Stimulated activated naive B cell treated with anti-CD40 and anti-IgM and Interleukin-4, amounts not matched to agents 10 μg/mL and 1 μg/mL and 100 μg/mL, for 72 hours (primary cell): ENCODE results near the gene SLC25A18.
"Not testable (repeated sequence)": the region's sequence is repeated elsewhere in the genome, so short reads cannot be mapped to it uniquely, and the experiment has no call there.

Source experiments
- ATAC-seq, 2 donors: fragments of 150-1000 bp; cut with Tn5 transposase; replicated peaks; 2 replicates each; pipeline ENCODE4 v1.10.0; 2021; ENCODE audit warnings: moderate library complexity in 1 of 2
- DNase-seq: peaks from one replicate; pipeline ENCODE4 v3.0.0; 2021
- H3K27ac Mint-ChIP-seq: one replicate; pipeline ENCODE4 v1.8.0; 2022; ENCODE audit warnings: mild to moderate bottlenecking, mixed read lengths
- H3K27me3 Mint-ChIP-seq, 2 donors: one replicate each; pipeline ENCODE4 v1.8.0; 2022; ENCODE audit warnings: mixed read lengths in 2 of 2
- H3K36me3 Mint-ChIP-seq, 2 donors: one replicate each; pipeline ENCODE4 v1.8.0; 2022; ENCODE audit warnings: mixed read lengths in 2 of 2, mild to moderate bottlenecking in 1 of 2
- H3K4me1 Mint-ChIP-seq, 2 donors: one replicate each; pipeline ENCODE4 v1.8.0; 2022; ENCODE audit warnings: mixed read lengths in 2 of 2, mild to moderate bottlenecking in 1 of 2
- H3K4me3 Mint-ChIP-seq, 2 donors: one replicate each; pipeline ENCODE4 v1.8.0; 2022; ENCODE audit warnings: mild to moderate bottlenecking in 2 of 2, mixed read lengths in 2 of 2, moderate library complexity in 1 of 2
- H3K9me3 Mint-ChIP-seq, 2 donors: one replicate each; pipeline ENCODE4 v1.8.0; 2022; ENCODE audit warnings: mixed read lengths in 2 of 2, mild to moderate bottlenecking in 1 of 2

The SLC25A18 gene, protein sequence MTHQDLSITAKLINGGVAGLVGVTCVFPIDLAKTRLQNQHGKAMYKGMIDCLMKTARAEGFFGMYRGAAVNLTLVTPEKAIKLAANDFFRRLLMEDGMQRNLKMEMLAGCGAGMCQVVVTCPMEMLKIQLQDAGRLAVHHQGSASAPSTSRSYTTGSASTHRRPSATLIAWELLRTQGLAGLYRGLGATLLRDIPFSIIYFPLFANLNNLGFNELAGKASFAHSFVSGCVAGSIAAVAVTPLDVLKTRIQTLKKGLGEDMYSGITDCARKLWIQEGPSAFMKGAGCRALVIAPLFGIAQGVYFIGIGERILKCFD

DNA sequence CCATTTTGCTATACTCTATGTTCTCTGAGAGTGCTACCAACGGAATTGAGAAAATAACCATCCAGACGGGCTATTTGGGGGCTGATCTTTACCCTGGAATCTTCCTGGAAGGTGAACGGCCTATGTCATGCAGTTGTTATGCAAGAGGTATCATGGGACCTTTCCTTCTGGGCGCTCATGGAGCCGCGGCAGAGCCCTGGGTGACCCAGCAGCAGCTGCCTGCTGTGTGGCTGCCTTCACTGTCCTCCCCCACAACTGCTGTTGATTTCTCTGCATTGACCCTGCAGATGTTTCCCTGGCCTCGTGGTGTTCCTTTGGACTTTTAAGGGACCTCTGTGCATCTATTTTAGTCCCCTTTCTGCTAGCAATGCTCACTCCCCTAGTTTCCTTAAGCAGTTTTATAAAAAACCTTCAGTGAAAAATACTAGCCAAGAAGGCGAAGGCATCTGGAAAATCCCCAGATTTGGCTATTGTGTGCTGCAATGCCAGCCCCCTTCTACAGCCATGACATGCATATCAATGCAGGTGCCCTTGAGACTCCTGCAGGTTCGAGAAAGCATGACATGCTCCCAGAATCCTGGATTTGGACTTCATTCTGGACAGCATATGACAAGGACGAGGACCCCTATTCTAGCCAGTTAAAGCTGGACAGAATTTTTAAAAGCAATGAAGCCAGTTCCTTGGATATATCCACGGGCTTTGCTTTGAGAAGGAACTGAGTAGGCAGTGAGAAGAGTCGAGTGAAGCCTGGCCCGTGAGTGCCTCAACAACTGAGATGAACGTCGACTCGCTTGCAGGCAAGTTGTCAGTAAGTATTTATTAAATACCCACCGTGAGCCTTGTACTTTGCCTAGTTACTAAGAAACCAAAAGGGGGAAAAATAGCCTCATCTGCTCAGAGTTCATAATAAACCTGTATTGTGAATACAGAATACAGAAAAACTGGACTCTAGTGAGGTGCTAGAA, at the start of gene SLC25A18:
SLC25A18 (plus strand) TSS at position 593 of the 965 bp plus-strand sequence. CDS start 16,447 bp downstream, outside the sequence.
- DNase-seq (no peak), ATAC-seq (no peak)
- Mint-ChIP-seq H3K27ac (no peak within 1 kb of the TSS), H3K4me1 (no peaks in the 10 kb centered on the region), H3K4me3 (no peak within 1 kb of the TSS), H3K36me3 (no peaks in the 10 kb centered on the region), H3K27me3 (peaks cover 0 to 10% of the 10 kb centered on the region in 2 donors), H3K9me3 (no peaks in the 10 kb centered on the region)

DNA sequence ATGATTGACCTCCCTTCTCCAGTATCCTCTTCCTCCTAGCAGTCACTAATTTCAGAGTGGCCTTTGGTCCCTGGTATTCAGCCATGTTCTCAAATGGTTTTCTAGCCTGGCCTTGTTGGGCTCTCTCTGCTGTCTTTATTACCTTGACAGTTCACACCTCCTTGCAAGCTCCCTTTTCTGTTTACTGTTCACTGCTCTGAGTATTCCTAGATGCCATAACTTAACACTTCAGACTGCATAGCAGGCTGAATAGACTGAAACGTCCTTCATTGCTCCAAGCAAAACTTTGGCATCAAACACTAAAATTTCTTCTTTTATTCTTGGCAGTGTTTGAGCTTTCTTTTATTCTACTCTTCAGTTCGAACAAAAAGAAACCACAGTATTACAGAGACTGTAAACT, 49.7 kb upstream of the SLC25A18 start:
- Mint-ChIP-seq H3K27me3 (no peaks in the 10 kb centered on the region), H3K27ac (no peak overlapping the region), H3K36me3 (no peaks in the 10 kb centered on the region), H3K9me3 (no peaks in the 10 kb centered on the region), H3K4me3 (no peak overlapping the region), H3K4me1 (peaks cover 0 to 3% of the 10 kb centered on the region in 2 donors)
- DNase-seq: no peak
- ATAC-seq: no peak

DNA sequence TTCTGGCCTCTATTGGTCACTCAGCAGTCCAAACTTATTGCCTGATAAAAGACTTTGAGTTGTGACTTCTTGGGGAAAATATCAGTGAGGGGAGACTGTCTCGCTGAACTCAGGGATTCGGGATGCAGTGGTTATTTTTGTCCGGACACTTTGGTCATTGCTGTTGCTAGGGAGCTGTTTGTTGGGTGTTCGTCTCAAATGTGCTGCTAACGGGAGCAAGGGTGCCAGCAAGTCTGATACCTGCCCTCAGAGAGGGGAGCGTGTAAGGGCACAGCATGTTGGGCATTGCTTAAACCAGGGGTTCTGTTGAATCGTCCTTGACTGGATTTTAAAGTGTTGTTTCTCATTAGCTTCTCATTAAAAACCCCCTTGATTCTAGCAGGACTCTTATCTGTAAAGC, 49.2 kb upstream of the SLC25A18 start:
- Mint-ChIP-seq H3K27ac (peak overlapping the region; percentile 44), H3K9me3 (no peaks in the 10 kb centered on the region), H3K36me3 (no peaks in the 10 kb centered on the region), H3K27me3 (no peaks in the 10 kb centered on the region), H3K4me3 (no peak overlapping the region), H3K4me1 (peaks cover 0 to 3% of the 10 kb centered on the region in 2 donors)
- no peak for ATAC-seq
- no peak for DNase-seq

DNA sequence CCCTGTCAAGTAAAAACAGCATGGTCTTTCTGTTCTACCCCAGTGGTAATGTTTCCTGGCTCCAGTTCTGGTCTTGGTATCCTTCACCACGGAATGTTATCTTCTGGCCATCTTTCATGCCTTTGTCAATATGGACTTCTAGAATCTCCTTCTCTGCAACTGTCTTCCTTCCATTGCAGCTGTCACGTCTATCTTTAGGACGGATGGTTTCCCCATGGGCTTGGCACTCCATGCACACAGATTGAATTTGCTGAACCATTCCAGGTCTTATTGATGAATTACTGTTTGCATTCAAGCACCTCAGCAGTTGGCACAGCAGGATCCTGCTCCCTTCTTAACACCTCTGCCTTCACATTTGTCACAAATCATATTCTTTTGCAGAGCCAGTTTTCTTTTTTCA, 44.9 kb upstream of the SLC25A18 start:
- no peaks in the 10 kb centered on the region for H3K9me3 Mint-ChIP-seq
- ATAC-seq (no peak), DNase-seq (no peak)
- no peak overlapping the region for H3K4me3 Mint-ChIP-seq
- H3K27ac Mint-ChIP-seq: no peak overlapping the region
- no peaks in the 10 kb centered on the region for H3K36me3 Mint-ChIP-seq
- no peaks in the 10 kb centered on the region for H3K27me3 Mint-ChIP-seq
- H3K4me1 Mint-ChIP-seq: peaks cover 0 to 3% of the 10 kb centered on the region in 2 donors

DNA sequence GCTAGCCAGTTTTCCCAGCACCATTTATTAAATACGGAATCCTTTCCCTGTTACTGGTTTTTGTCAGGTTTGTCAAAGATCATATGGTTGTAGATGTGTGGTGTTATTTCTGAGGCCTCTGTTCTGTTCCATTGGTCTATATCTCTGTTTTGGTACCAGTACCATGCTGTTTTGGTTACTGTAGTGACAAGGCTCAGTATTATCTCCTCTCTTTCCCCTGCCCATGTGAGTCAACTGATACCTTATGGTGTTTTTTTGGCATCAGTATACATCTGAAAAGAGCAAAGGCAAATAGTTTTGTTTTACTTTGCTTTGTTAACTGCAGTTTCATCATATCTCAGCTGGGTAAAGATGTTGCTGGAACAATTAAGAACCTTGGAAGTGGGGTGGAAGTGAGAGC, 41.3 kb upstream of the SLC25A18 start:
- not testable (repeated sequence) for H3K4me3 Mint-ChIP-seq, H3K36me3 Mint-ChIP-seq, H3K27me3 Mint-ChIP-seq, H3K27ac Mint-ChIP-seq, H3K9me3 Mint-ChIP-seq, ATAC-seq, H3K4me1 Mint-ChIP-seq, DNase-seq

DNA sequence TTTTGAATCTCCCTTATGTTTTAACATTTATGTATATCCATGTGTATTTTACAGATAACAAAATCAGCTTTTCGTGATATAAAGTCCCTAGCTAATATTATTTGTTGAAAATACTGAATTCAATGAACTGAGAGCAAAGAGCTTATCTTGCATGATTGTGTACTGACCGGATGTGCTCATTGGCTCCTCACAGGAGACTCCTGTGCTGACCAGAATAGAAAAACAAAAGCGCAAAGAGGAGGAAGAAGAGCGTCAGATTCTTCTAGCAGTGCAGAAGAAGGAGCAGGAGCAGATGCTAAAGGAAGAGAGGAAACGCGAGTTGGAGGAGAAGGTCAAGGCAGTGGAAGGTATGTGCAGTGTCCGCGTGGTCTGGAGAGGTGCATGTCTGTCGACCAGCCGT, 39.4 kb upstream of the SLC25A18 start:
- DNase-seq (no peak), ATAC-seq (no peak)
- no peaks in the 10 kb centered on the region for H3K36me3 Mint-ChIP-seq
- no peaks in the 10 kb centered on the region for H3K9me3 Mint-ChIP-seq
- no peak overlapping the region for H3K4me3 Mint-ChIP-seq
- no peak overlapping the region for H3K27ac Mint-ChIP-seq
- H3K4me1 Mint-ChIP-seq: peaks cover 4% of the 10 kb centered on the region in 2 donors
- H3K27me3 Mint-ChIP-seq: peaks cover 12% of the 10 kb centered on the region in 2 donors

DNA sequence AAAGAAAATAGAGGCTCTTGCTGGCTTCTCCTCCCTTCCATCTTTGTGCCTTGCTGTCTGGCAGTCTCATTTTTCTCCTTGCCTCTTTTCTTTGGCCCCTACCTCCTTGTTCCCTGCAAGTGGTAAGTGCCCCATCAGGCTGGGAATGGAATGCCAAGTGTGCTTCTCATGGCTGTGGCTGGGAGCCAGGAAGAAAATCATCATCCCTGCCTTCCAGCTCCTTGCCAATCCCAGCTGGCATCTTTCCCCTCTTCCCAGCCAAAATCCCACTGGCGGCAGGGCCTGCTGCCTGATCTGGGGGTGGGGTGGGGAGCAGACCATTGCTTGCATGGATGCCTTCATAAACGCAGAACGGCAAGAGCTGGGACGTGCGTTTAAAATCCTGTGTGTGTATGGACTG, 27.0 kb upstream of the SLC25A18 start:
- no peaks in the 10 kb centered on the region for H3K9me3 Mint-ChIP-seq
- H3K27ac Mint-ChIP-seq: no peak overlapping the region
- DNase-seq: no peak
- no peaks in the 10 kb centered on the region for H3K36me3 Mint-ChIP-seq
- no peaks in the 10 kb centered on the region for H3K27me3 Mint-ChIP-seq
- H3K4me1 Mint-ChIP-seq: no peaks in the 10 kb centered on the region
- H3K4me3 Mint-ChIP-seq: no peak overlapping the region
- no peak for ATAC-seq

DNA sequence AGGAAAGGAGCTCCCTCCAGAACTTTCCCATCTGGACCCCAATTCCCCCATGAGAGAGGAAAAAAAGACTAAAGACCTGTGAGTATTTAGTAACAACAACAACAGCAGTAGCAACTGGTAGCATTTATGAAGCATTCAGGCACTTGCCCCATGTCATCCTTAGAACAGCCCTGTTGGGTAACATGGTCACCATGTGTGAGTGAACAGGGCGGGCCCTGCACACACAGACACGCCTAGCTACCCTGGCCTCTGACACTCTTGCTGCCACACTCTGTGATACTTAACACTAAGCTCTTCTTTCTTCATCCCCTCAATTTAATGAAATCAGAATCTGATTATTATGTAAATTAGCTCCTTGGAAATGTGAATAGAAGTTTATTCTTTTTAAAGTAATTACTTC, 26.1 kb upstream of the SLC25A18 start:
- no peaks in the 10 kb centered on the region for H3K9me3 Mint-ChIP-seq
- no peak for DNase-seq
- no peaks in the 10 kb centered on the region for H3K27me3 Mint-ChIP-seq
- H3K27ac Mint-ChIP-seq: no peak overlapping the region
- no peak for ATAC-seq
- H3K36me3 Mint-ChIP-seq: no peaks in the 10 kb centered on the region
- no peak overlapping the region for H3K4me3 Mint-ChIP-seq
- no peaks in the 10 kb centered on the region for H3K4me1 Mint-ChIP-seq

DNA sequence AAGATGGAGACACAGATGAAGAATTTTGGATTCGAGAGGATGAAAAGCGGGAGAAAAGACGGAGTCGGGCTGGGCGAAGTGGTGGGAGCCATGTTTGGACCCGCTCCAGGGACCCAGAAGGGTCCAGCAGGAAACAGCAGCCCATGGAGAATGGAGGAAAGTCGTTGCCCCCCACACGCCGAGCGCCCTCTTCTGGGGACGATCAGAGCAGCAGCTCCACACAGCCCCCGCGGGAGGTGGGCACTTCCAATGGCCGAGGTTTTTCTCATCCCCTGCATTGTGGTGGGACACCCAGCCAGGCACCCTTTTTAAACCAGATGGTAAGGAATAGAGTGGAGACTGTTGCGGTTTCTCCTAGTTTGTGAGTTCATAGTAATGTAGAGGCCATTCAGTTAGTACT, 22.8 kb upstream of the SLC25A18 start:
- Mint-ChIP-seq H3K4me3 (no peak overlapping the region), H3K9me3 (no peaks in the 10 kb centered on the region), H3K27me3 (no peaks in the 10 kb centered on the region), H3K27ac (no peak overlapping the region), H3K36me3 (no peaks in the 10 kb centered on the region), H3K4me1 (no peaks in the 10 kb centered on the region)
- no peak for DNase-seq
- ATAC-seq: no peak

DNA sequence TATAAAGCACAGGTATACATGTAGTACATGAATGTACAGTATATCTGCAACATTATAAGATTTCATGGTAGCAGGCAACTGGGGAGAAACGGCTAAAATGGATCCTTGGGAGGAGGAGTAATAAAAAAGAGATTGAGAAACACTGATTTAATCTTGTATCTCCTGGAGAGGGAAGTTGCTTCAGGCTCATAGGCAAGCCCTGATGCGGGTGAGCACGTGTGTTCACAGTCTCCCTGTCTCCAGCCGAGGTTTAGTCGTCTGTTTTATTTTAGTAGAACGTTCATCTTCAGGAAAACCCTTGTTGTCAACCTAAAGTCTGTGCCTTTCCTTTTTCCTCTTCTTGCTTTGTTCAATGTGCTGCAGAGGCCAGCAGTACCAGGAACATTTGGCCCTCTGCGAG, 21.8 kb upstream of the SLC25A18 start:
- Mint-ChIP-seq H3K27ac (no peak overlapping the region), H3K4me1 (no peaks in the 10 kb centered on the region), H3K4me3 (no peak overlapping the region), H3K36me3 (no peaks in the 10 kb centered on the region), H3K27me3 (no peaks in the 10 kb centered on the region), H3K9me3 (no peaks in the 10 kb centered on the region)
- ATAC-seq (no peak), DNase-seq (no peak)

DNA sequence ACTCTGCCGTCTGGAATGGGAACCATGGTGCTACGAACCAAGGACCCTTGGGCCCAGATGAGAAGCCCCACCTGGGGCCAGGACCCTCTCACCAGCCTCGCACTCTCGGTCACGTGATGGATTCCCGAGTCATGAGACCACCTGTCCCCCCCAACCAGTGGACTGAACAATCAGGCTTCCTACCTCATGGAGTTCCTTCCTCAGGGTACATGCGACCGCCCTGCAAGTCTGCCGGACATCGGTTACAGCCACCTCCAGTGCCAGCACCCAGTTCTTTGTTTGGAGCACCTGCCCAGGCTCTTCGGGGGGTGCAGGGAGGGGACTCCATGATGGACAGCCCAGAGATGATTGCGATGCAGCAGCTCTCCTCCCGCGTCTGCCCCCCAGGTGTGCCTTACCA, 20.8 kb upstream of the SLC25A18 start:
- no peak for DNase-seq
- Mint-ChIP-seq H3K27me3 (no peaks in the 10 kb centered on the region), H3K36me3 (no peaks in the 10 kb centered on the region), H3K27ac (no peak overlapping the region), H3K4me3 (no peak overlapping the region), H3K4me1 (no peaks in the 10 kb centered on the region), H3K9me3 (no peaks in the 10 kb centered on the region)
- no peak for ATAC-seq

DNA sequence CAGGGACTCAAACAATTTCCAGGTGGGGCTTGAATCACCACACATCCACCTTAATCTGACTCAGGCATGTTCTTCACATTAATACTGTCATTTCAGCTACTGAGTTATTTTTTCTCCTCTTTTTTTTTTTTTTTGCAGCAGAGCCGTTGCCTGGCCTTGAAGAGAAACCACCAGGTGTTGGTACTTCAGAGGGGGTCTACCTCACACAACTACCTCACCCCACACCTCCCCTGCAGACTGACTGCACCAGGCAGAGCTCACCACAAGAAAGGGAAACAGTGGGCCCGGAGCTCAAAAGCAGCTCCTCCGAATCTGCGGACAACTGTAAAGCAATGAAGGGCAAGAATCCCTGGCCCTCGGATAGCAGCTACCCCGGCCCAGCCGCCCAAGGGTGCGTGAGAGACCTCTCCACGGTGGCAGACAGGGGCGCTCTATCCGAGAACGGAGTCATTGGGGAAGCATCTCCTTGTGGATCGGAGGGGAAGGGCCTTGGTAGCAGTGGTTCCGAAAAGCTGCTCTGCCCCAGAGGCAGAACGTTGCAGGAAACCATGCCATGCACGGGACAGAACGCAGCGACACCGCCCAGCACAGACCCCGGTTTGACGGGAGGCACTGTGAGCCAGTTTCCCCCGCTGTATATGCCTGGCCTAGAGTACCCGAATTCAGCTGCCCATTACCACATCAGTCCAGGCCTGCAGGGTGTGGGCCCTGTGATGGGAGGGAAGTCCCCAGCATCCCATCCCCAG, 15.1 kb upstream of the SLC25A18 start:
- H3K4me3 Mint-ChIP-seq: no peak overlapping the region
- H3K9me3 Mint-ChIP-seq: no peaks in the 10 kb centered on the region
- H3K4me1 Mint-ChIP-seq: no peaks in the 10 kb centered on the region
- ATAC-seq (no peak), DNase-seq (no peak)
- no peaks in the 10 kb centered on the region for H3K36me3 Mint-ChIP-seq
- H3K27ac Mint-ChIP-seq: no peak overlapping the region
- H3K27me3 Mint-ChIP-seq: no peaks in the 10 kb centered on the region

DNA sequence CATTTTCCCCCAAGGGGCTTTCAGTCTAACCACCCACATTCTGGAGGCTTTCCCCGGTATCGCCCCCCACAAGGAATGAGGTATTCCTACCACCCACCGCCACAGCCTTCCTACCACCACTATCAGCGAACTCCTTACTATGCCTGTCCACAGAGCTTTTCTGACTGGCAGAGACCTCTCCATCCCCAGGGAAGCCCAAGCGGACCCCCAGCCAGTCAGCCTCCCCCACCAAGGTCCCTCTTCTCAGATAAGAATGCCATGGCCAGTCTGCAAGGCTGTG, 14.6 kb upstream of the SLC25A18 start:
- H3K9me3 Mint-ChIP-seq: no peaks in the 10 kb centered on the region
- H3K36me3 Mint-ChIP-seq: no peaks in the 10 kb centered on the region
- no peak overlapping the region for H3K27ac Mint-ChIP-seq
- ATAC-seq (no peak), DNase-seq (no peak)
- H3K4me1 Mint-ChIP-seq: no peaks in the 10 kb centered on the region
- no peaks in the 10 kb centered on the region for H3K27me3 Mint-ChIP-seq
- H3K4me3 Mint-ChIP-seq: no peak overlapping the region

DNA sequence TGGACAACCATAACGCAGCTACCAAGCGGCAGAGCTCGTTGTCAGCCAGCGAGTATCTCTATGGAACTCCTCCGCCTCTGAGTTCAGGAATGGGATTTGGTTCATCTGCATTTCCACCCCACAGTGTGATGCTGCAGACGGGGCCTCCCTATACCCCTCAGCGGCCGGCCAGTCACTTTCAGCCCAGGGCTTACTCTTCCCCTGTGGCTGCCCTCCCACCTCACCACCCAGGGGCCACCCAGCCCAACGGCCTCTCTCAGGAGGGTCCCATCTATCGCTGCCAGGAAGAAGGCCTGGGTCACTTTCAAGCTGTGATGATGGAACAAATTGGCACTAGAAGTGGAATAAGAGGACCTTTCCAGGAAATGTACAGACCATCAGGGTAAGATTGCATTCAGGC, 14.1 kb upstream of the SLC25A18 start:
- Mint-ChIP-seq H3K4me3 (no peak overlapping the region), H3K36me3 (no peaks in the 10 kb centered on the region), H3K27me3 (no peaks in the 10 kb centered on the region), H3K4me1 (peaks cover 0 to 1% of the 10 kb centered on the region in 2 donors), H3K27ac (no peak overlapping the region), H3K9me3 (no peaks in the 10 kb centered on the region)
- DNase-seq (no peak), ATAC-seq (no peak)
